ENCODE results near the gene GNAT1.

DNA sequence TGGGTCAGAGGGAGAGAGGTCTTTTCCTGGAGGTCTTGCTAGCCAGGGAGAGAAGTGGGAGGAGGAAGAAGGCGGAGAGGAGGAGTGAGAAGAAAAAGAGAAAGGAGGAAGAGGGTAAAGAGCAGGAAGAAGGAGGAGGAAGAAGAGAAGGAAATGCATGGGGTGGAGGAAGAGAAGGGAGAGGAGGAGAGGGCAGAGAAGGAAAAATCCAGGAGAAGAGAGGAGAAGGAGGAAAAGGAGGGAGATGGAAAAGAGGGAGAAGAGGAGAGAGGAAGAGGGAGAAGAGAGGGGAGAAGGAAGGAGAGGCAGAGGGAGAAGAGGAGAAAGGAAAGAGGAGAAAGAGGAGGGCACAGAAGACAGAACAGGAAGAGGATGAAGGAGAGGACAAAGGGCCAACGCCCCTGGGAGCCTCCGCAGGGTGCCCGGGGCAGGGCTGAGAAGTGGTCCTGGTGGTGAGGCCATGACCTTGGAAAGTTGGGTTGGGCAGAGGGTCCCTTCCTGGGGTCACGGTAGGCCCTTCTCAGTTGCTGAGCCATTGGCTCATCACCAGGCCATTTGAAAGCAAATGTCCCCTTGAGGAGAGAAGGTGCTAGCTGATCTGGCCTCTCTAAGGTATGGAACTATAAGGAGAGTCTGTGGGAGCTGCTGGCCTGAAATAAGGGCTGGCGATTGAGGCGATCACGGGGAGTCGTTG, 37.5 kb upstream of the GNAT1 start:
- TF ChIP-seq, protein P1, sequence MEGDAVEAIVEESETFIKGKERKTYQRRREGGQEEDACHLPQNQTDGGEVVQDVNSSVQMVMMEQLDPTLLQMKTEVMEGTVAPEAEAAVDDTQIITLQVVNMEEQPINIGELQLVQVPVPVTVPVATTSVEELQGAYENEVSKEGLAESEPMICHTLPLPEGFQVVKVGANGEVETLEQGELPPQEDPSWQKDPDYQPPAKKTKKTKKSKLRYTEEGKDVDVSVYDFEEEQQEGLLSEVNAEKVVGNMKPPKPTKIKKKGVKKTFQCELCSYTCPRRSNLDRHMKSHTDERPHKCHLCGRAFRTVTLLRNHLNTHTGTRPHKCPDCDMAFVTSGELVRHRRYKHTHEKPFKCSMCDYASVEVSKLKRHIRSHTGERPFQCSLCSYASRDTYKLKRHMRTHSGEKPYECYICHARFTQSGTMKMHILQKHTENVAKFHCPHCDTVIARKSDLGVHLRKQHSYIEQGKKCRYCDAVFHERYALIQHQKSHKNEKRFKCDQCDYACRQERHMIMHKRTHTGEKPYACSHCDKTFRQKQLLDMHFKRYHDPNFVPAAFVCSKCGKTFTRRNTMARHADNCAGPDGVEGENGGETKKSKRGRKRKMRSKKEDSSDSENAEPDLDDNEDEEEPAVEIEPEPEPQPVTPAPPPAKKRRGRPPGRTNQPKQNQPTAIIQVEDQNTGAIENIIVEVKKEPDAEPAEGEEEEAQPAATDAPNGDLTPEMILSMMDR (IDR thresholded peaks at IDR 0.05; ENCODE audit: insufficient read depth, low read length, poor library complexity, severe bottlenecking), result no peak
- TF ChIP-seq EZH2phosphoT487 (conservative IDR thresholded peaks at IDR 0.05; ENCODE audit: low read length), result no peak

Data from SU-DHL-6 (cell line).